Liver (tissue), 9 donors: Measurements from ENCODE around the gene MAP2K7. TPM values are rescaled to one million over a fixed set of nuclear protein-coding genes. Genes with fewer than 3 reads are reported as not detected.

Experiments
- DNase-seq: peaks from one replicate; pipeline ENCODE4 v3.0.0-alpha.2; 2017; ENCODE audit warnings: low spot score
- H3K27ac ChIP-seq, 2 donors: one replicate each; pipeline ENCODE4 v1.7.0; 2013; ENCODE audit warnings: inconsistent platforms in 2 of 2, low read length in 2 of 2, control low read depth in 1 of 2, low read depth in 1 of 2, mild to moderate bottlenecking in 1 of 2
- H3K27me3 ChIP-seq, 4 donors: one replicate each; pipeline versions ENCODE4 v1.6.1 to v1.7.0; 2013; ENCODE audit warnings: low read length in 3 of 4, inconsistent platforms in 1 of 4, mild to moderate bottlenecking in 1 of 4, moderate library complexity in 1 of 4; ENCODE audit not compliant: control insufficient read depth in 4 of 4, insufficient read depth in 4 of 4
- H3K36me3 ChIP-seq, 4 donors: one replicate each; pipeline versions ENCODE4 v1.6.1 to v1.7.0; 2013; ENCODE audit warnings: low read length in 3 of 4, mild to moderate bottlenecking in 3 of 4, low read depth in 1 of 4, moderate library complexity in 1 of 4; ENCODE audit not compliant: control insufficient read depth in 4 of 4, insufficient read depth in 3 of 4
- H3K4me1 ChIP-seq, 4 donors: one replicate each; pipeline versions ENCODE4 v1.6.1 to v1.7.0; 2013; ENCODE audit warnings: low read length in 3 of 4, mild to moderate bottlenecking in 3 of 4, moderate library complexity in 1 of 4; ENCODE audit not compliant: control insufficient read depth in 4 of 4, insufficient read depth in 4 of 4
- H3K4me3 ChIP-seq, 3 donors: one replicate each; pipeline versions ENCODE4 v1.6.1 to v1.7.0; 2013; ENCODE audit warnings: low read length in 3 of 3, control low read depth in 1 of 3, low read depth in 1 of 3, mild to moderate bottlenecking in 1 of 3
- H3K9ac ChIP-seq, 2 donors: one replicate each; pipeline ENCODE4 v1.7.0; 2013; ENCODE audit warnings: low read length in 2 of 2, mild to moderate bottlenecking in 2 of 2, moderate library complexity in 2 of 2, control low read depth in 1 of 2, low read depth in 1 of 2
- H3K9me3 ChIP-seq, 4 donors: one replicate each; pipeline versions ENCODE4 v1.6.1 to v1.7.0; 2013; ENCODE audit warnings: low read length in 3 of 4; ENCODE audit not compliant: control insufficient read depth in 4 of 4
- EGR1 ChIP-seq, 2 donors: IDR thresholded peaks; 2 replicates each; pipeline ENCODE4 v1.6.1; 2016 to 2018; ENCODE audit warnings: antibody characterized with exemption in 2 of 2, low read depth in 2 of 2
- FOXA1 ChIP-seq: IDR thresholded peaks from 2 replicates; pipeline ENCODE4 v1.6.1; 2016; ENCODE audit warnings: antibody characterized with exemption
- FOXA2 ChIP-seq: IDR thresholded peaks from 2 replicates; pipeline ENCODE4 v1.6.1; 2016; ENCODE audit warnings: antibody characterized with exemption
- GABPA ChIP-seq, 2 donors: IDR thresholded peaks in 1 of 2; conservative IDR thresholded peaks in 1 of 2; 2 replicates each; pipeline ENCODE4 v1.6.1; 2016; ENCODE audit warnings: antibody characterized with exemption in 2 of 2, mild to moderate bottlenecking in 1 of 2, moderate library complexity in 1 of 2
- HNF4A ChIP-seq, 2 donors: conservative IDR thresholded peaks; 2 replicates each; pipeline ENCODE4 v1.6.1; 2016; ENCODE audit warnings: antibody characterized with exemption in 2 of 2, mild to moderate bottlenecking in 2 of 2
- HNF4G ChIP-seq: IDR thresholded peaks from 2 replicates; pipeline ENCODE4 v1.6.1; 2016; ENCODE audit warnings: antibody characterized with exemption
- JUND ChIP-seq, 2 donors: IDR thresholded peaks; 2 replicates each; pipeline ENCODE4 v1.6.1; 2016; ENCODE audit warnings: antibody characterized with exemption in 2 of 2
- NR2F2 ChIP-seq: IDR thresholded peaks from 2 replicates; pipeline ENCODE4 v1.6.1; 2016; ENCODE audit warnings: antibody characterized with exemption
- RAD21 ChIP-seq, 2 donors: IDR thresholded peaks; 2 replicates each; pipeline ENCODE4 v1.6.1; 2016; ENCODE audit warnings: antibody characterized with exemption in 2 of 2, mild to moderate bottlenecking in 2 of 2
- REST ChIP-seq: IDR thresholded peaks from 2 replicates; pipeline ENCODE4 v1.6.1; 2016; ENCODE audit warnings: antibody characterized with exemption, mild to moderate bottlenecking
- RXRA ChIP-seq, 2 donors: IDR thresholded peaks; 2 replicates each; pipeline ENCODE4 v1.6.1; 2017 to 2018; ENCODE audit warnings: antibody characterized with exemption in 2 of 2, mild to moderate bottlenecking in 1 of 2
- SP1 ChIP-seq: IDR thresholded peaks from 2 replicates; pipeline ENCODE4 v1.6.1; 2018; ENCODE audit warnings: antibody characterized with exemption, mild to moderate bottlenecking
- TAF1 ChIP-seq: conservative IDR thresholded peaks from 2 replicates; pipeline ENCODE4 v1.6.1; 2016; ENCODE audit warnings: antibody characterized with exemption, mild to moderate bottlenecking
- YY1 ChIP-seq: IDR thresholded peaks from 2 replicates; pipeline ENCODE4 v1.6.1; 2016; ENCODE audit warnings: antibody characterized with exemption, mild to moderate bottlenecking
- WGBS: extraction: QIAGEN DNeasy Blood & Tissue Kit; methylation state at CpG from one replicate; pipeline ENCODE4 v1.1.7; 2013; 5-methylcytosine and 5-hydroxymethylcytosine counted together
- polyA plus RNA-seq, 2 donors: library from polyadenylated mRNA; stranded (reverse) in 1 of 2; unstranded in 1 of 2; fragments of 200-250 nt in 1 of 2; fragments of >200 nt in 1 of 2; fragmentation: Nextera tagmentation in 1 of 2; extraction: Ambion mirVana in 1 of 2; gene quantifications; one replicate each; pipeline versions ENCODE4 v1.2.1 to v1.2.3, GENCODE V29; 2013 to 2015
- total RNA-seq, 2 donors: library from RNA; depleted of rRNA; stranded (reverse); fragments of >200 nt; gene quantifications; one replicate each; pipeline ENCODE4 v1.2.3, GENCODE V29; 2014
- TF ChIP-seq, protein P1 (sequence below): fragments of 150-350 bp; IDR thresholded peaks from 2 replicates; pipeline ENCODE4 v1.5.1; 2017; ENCODE audit warnings: improper control_type of control experiment, low read depth, low read length; ENCODE audit not compliant: missing input control
- TF ChIP-seq, protein P2 (sequence below): IDR thresholded peaks from 2 replicates; pipeline ENCODE4 v1.6.1; 2016; ENCODE audit warnings: antibody characterized with exemption
- TF ChIP-seq, protein P3 (sequence below): IDR thresholded peaks from 2 replicates; pipeline ENCODE4 v1.6.1; 2016; ENCODE audit warnings: antibody characterized with exemption
- TF ChIP-seq, protein P4 (sequence below): IDR thresholded peaks from 2 replicates; pipeline ENCODE4 v1.6.1; 2016; ENCODE audit warnings: antibody characterized with exemption
- donor health status: healthy.
- donor health status: healthy.
- donor health status: healthy.
- donor health status: healthy.
- donor health status: healthy.

Gene MAP2K7
- total and polyA plus RNA-seq, 4 donors = 3.0 to 11.7 (median 9.5) TPM

GRCh38 chr19:7924651-7925170 lies 21.0 kb downstream of the MAP2K7 start:
- DNase-seq = no peak
- H3K9ac ChIP-seq = no peak overlapping the region
- peak overlapping the region in 1 of 3 donors; percentile 55 for H3K4me3 ChIP-seq
- H3K27ac ChIP-seq = no peak overlapping the region
- no peaks in the 10 kb centered on the region for H3K9me3 ChIP-seq
- 46% methylated on average over 34 of the region's 34 CpGs for whole genome bisulfite sequencing
- H3K36me3 ChIP-seq = peaks cover 0 to 12% (median 6%) of the 10 kb centered on the region in 4 donors
- H3K4me1 ChIP-seq = peaks cover 13 to 29% (median 20%) of the 10 kb centered on the region in 4 donors
- TF ChIP-seq YY1 = no peak
- TF ChIP-seq, protein P1, sequence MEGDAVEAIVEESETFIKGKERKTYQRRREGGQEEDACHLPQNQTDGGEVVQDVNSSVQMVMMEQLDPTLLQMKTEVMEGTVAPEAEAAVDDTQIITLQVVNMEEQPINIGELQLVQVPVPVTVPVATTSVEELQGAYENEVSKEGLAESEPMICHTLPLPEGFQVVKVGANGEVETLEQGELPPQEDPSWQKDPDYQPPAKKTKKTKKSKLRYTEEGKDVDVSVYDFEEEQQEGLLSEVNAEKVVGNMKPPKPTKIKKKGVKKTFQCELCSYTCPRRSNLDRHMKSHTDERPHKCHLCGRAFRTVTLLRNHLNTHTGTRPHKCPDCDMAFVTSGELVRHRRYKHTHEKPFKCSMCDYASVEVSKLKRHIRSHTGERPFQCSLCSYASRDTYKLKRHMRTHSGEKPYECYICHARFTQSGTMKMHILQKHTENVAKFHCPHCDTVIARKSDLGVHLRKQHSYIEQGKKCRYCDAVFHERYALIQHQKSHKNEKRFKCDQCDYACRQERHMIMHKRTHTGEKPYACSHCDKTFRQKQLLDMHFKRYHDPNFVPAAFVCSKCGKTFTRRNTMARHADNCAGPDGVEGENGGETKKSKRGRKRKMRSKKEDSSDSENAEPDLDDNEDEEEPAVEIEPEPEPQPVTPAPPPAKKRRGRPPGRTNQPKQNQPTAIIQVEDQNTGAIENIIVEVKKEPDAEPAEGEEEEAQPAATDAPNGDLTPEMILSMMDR = no peak
- TF ChIP-seq, protein P2, sequence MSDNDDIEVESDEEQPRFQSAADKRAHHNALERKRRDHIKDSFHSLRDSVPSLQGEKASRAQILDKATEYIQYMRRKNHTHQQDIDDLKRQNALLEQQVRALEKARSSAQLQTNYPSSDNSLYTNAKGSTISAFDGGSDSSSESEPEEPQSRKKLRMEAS = no peak
- TF ChIP-seq REST = no peak
- TF ChIP-seq TAF1 = no peak
- TF ChIP-seq, protein P3, sequence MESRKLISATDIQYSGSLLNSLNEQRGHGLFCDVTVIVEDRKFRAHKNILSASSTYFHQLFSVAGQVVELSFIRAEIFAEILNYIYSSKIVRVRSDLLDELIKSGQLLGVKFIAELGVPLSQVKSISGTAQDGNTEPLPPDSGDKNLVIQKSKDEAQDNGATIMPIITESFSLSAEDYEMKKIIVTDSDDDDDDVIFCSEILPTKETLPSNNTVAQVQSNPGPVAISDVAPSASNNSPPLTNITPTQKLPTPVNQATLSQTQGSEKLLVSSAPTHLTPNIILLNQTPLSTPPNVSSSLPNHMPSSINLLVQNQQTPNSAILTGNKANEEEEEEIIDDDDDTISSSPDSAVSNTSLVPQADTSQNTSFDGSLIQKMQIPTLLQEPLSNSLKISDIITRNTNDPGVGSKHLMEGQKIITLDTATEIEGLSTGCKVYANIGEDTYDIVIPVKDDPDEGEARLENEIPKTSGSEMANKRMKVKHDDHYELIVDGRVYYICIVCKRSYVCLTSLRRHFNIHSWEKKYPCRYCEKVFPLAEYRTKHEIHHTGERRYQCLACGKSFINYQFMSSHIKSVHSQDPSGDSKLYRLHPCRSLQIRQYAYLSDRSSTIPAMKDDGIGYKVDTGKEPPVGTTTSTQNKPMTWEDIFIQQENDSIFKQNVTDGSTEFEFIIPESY = no peak
- TF ChIP-seq FOXA2 = no peak
- TF ChIP-seq GABPA (IDR thresholded peaks at IDR 0.05 in 1 of 2, conservative IDR thresholded peaks at IDR 0.05 in 1 of 2) = no peak
- TF ChIP-seq NR2F2 = no peak
- no peak for TF ChIP-seq FOXA1
- no peak for TF ChIP-seq SP1
- TF ChIP-seq RXRA (IDR thresholded peaks at IDR 0.05) = no peak
- no peak for TF ChIP-seq EGR1 (IDR thresholded peaks at IDR 0.05; ENCODE audit: low read depth in 2 of 2)
- TF ChIP-seq, protein P4, sequence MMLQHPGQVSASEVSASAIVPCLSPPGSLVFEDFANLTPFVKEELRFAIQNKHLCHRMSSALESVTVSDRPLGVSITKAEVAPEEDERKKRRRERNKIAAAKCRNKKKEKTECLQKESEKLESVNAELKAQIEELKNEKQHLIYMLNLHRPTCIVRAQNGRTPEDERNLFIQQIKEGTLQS = no peak
- no peak for TF ChIP-seq JUND (IDR thresholded peaks at IDR 0.05)
- TF ChIP-seq HNF4G = no peak
- TF ChIP-seq RAD21 (IDR thresholded peaks at IDR 0.05) = no peak
- TF ChIP-seq HNF4A (conservative IDR thresholded peaks at IDR 0.05) = no peak
- no peaks in the 10 kb centered on the region for H3K27me3 ChIP-seq
